ENCODE data around the gene THOC3. TPM values are rescaled to one million over a fixed set of nuclear protein-coding genes. Genes with fewer than 3 reads are reported as not detected.
"Not testable (repeated sequence)": the region's sequence is repeated elsewhere in the genome, so short reads cannot be mapped to it uniquely, and the experiment has no call there.

THOC3 gene
- total RNA-seq, 1 donor from 2014 or later = 18.1 TPM

DNA sequence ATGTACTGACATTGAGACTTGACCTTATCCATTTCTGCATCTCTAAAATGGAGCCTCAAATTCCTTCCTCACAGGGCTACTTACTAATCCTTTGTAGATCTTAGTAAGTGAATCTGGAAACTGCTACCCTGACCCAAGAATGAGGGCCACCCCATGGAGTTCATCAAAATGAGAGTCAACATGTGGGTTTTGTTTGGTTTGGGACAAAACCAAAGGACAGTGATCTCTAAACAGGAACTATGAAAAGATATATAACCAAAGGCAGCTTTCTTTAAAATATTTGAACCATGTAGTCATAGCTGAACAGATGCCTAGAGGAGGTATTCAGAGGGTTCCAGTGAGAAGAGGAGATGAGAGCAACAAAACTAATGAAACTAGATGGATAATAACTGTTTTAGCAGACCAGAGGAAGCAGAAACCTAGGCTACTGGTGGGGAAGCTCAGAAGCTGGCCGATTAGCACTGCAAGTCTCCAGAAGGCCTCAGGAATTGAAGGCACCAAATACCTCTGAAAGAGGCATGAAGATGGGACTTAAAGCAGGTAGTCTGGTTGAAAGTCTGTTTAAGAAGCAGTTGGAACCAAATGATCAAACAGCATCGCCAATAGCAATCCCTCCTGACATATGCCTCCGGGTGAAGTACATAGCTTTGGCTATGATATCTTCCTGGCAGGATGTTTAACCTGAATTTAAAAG, 45.8 kb downstream of the THOC3 start:
- no peaks in the 10 kb centered on the region for H3K36me3 ChIP-seq
- H3K9me3 ChIP-seq = no peaks in the 10 kb centered on the region
- no peak overlapping the region for H3K27ac ChIP-seq
- no peaks in the 10 kb centered on the region for H3K27me3 ChIP-seq
- DNase-seq (ENCODE audit: low spot score in 2 of 2) = no peak
- no peaks in the 10 kb centered on the region for H3K4me1 ChIP-seq
- TF ChIP-seq, protein P1, sequence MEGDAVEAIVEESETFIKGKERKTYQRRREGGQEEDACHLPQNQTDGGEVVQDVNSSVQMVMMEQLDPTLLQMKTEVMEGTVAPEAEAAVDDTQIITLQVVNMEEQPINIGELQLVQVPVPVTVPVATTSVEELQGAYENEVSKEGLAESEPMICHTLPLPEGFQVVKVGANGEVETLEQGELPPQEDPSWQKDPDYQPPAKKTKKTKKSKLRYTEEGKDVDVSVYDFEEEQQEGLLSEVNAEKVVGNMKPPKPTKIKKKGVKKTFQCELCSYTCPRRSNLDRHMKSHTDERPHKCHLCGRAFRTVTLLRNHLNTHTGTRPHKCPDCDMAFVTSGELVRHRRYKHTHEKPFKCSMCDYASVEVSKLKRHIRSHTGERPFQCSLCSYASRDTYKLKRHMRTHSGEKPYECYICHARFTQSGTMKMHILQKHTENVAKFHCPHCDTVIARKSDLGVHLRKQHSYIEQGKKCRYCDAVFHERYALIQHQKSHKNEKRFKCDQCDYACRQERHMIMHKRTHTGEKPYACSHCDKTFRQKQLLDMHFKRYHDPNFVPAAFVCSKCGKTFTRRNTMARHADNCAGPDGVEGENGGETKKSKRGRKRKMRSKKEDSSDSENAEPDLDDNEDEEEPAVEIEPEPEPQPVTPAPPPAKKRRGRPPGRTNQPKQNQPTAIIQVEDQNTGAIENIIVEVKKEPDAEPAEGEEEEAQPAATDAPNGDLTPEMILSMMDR (IDR thresholded peaks at IDR 0.05) = no peak
- H3K4me3 ChIP-seq = no peak overlapping the region
- intact Hi-C loops (cut with DNase I) = no loop called here

DNA sequence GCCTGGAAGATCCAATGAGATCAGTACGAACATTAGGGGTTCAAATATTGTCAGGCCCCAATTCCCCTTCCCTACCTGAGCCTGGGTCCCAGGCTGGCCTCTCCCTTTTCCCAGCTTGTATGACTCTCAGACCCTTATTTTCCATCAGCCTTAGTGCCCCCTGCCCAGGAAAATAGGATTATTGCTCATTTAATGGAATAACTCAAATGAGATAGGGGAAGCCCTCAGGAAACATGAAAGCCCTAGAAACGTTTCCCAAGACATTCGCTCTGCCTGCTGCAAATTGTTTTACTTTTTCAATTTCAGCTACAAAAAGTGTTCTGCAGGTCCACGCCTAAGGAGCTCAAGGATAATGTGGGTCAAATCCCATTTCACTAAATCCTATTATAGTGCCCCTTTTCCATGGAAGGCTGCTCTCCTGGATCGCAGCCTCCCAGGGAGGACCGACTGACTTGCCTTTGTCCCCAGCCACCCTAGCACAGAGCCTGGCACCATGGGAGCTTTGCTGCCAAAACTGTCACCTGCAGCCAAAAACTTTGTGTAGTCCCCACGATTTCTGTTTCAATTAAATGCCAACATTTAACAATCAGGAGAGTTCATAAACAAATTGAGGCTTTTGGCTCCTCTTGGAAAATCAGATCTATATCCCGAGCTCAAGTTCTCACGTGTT, 46.9 kb downstream of the THOC3 start:
- Histone ChIP-seq H3K36me3 (no peaks in the 10 kb centered on the region), H3K27me3 (no peaks in the 10 kb centered on the region), H3K4me3 (no peak overlapping the region), H3K27ac (no peak overlapping the region), H3K4me1 (no peaks in the 10 kb centered on the region), H3K9me3 (no peaks in the 10 kb centered on the region)
- TF ChIP-seq, protein P1 (IDR thresholded peaks at IDR 0.05) = no peak
- no peak for DNase-seq (ENCODE audit: low spot score in 2 of 2)
- intact Hi-C loops (cut with DNase I) = no loop called here

DNA sequence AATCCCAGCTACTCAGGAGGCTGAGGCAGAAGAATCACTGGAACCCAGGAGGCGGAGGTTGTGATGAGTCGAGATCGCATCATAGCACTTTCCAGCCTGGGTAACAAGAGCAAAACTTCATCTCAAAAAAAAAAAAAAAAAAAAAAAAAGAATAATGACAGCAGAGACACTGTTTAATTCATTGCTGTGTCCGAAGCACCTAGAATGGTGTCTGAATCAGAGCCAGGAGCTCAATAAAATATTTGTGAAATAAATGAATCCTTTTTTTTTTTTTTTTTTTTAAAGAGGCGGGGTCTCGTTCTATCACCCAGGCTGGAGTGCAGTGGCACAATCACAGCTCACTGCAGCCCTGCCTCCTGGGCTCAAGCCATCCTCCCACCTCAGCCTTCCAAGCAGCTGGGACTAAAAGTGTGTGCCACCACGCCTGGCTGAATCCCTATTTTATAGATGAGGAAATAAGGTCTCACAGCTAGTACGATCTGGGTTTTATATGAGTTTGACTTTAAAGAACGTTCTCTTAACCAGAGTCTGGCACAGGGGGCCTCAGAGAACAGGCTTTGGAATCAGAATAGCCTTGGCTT, 47.8 kb downstream of the THOC3 start:
- Histone ChIP-seq H3K4me1 (no peaks in the 10 kb centered on the region), H3K9me3 (no peaks in the 10 kb centered on the region), H3K27me3 (no peaks in the 10 kb centered on the region), H3K36me3 (no peaks in the 10 kb centered on the region), H3K27ac (no peak overlapping the region), H3K4me3 (no peak overlapping the region)
- DNase-seq (ENCODE audit: low spot score in 2 of 2) = no peak
- intact Hi-C loops (cut with DNase I) = no loop called here
- TF ChIP-seq, protein P1 (IDR thresholded peaks at IDR 0.05) = no peak

DNA sequence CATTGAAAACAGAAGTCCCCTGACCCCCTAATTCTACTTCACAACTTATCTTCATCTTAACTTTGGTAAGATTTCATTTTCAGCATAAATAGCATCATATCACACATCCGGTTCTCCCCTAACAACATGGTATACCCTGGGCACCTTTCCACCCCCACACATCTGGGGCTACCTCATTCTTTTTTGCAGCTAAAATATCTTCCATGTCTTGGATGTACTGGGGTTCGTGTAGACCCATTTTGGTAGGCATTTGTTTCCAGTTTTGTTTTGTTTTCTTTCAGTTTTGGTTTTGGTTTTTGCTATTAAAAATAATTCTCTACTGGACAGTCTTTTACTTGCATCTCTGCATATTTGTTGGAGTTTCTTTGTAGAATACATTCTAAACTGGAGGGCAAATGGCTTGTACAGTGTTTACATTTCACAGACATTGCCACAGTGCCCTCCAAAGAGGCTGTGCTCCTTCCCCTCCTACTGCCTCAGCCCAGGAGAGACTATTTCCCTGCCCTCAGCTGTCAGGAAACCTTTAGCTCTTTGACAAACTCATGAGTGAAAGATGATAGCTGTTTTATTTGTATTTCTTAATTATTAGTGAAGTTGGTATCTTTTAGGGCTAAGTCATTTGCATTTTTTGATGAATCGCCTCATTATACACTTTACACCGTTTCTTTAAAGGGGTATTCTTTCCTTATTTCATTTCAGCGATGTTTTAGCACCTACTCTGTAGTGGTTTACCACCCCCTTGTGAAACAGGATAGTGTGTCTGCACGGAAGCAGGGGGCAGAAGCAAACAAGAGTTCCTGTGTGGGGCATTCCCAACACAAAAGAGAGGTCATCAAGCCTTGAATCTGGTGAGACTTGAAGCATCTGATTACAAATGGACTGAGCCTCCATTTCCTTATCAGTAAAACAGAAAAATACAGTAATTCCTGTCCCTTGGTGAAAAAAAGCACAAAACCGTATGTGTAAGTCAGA, 52.8 kb downstream of the THOC3 start:
- intact Hi-C loops (cut with DNase I); H3K27ac ChIP-seq; H3K4me3 ChIP-seq; H3K36me3 ChIP-seq; H3K27me3 ChIP-seq; H3K9me3 ChIP-seq; H3K4me1 ChIP-seq; DNase-seq (ENCODE audit: low spot score in 2 of 2): not testable (repeated sequence)

DNA sequence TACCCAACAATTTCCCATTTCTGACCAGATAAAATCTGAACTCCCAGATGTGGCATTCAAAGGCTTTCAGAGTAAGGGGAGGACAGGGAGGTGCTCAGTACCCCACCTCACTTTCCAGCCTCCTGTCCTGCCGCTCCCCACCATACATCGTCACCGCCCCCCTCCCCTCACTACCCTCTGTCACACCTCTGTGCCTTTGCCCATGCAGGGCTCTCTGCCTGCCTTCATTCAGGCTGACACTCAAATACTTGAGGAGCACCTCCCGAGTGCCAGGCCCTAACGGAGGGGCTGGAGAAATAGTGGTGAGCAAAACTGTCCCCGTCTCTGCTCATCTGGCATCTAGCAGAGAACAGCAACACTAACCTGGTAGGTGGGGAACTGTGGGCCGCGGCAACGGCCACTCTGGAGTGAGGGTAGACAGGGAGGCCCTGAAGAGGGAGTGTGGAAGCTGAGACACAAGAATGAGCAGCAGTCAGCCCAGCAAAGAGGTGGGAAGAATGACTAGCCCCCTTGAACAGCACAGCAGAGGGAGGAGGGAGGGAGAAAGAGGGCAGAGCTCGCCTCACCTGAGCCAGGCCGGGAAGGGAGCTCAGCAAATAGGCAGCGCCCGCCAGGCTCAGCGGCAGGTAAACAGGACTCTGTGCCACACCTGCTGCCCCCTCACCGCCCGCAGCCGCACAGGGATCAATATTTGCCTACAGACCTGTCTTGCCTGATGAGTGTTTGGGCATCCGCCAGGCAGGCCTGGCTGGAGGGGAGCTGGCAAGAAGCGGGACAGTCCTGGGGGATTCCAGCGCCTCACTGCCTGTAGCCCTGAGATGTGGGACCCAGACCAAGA, 54.1 kb downstream of the THOC3 start:
- H3K36me3 ChIP-seq; H3K9me3 ChIP-seq; intact Hi-C loops (cut with DNase I); DNase-seq (ENCODE audit: low spot score in 2 of 2); H3K4me1 ChIP-seq; H3K27me3 ChIP-seq; H3K4me3 ChIP-seq; H3K27ac ChIP-seq: not testable (repeated sequence)

DNA sequence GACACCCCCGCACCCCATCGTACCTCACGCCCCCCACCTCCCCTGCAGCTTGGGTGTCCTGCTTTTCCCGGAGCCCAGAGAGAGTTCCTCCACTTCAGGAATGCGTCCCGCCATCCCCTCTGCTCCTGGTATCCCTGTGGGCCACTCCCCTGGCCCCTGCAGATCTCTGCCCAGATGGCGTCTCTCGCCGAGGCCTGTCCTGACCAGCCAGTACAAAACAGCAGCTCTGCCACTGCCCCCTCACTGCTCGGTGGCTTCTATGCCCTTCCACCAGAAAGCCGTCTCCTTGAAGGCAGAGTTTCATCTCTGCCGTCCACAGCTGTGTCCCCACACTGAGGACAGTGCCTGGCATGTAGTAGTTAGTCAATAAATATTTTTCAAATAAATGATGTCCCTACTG, 58.0 kb downstream of the THOC3 start:
- H3K27ac ChIP-seq; H3K27me3 ChIP-seq; H3K4me1 ChIP-seq; DNase-seq (ENCODE audit: low spot score in 2 of 2); H3K4me3 ChIP-seq; H3K36me3 ChIP-seq; intact Hi-C loops (cut with DNase I); H3K9me3 ChIP-seq: not testable (repeated sequence)

Other genes starting within 250 kb of the THOC3 start
- not detected for gene CPLX2, start 96.7 kb downstream of the THOC3 start, total RNA-seq